Activated CD4-positive, alpha-beta T cell treated with anti-CD3 and anti-CD28 coated beads, Interleukin-2, Interleukin-4, amounts not matched to agents 100 ng/mL and 50 ng/mL, durations not matched to agents 16 hours and 8 hours (primary cell): ENCODE measurements around the gene CLDN9.

Experiments used
- DNase-seq: peaks from one replicate; pipeline ENCODE4 v3.0.0-alpha.2; 2020; ENCODE audit warnings: low spot score

The CLDN9 gene, protein sequence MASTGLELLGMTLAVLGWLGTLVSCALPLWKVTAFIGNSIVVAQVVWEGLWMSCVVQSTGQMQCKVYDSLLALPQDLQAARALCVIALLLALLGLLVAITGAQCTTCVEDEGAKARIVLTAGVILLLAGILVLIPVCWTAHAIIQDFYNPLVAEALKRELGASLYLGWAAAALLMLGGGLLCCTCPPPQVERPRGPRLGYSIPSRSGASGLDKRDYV

DNA sequence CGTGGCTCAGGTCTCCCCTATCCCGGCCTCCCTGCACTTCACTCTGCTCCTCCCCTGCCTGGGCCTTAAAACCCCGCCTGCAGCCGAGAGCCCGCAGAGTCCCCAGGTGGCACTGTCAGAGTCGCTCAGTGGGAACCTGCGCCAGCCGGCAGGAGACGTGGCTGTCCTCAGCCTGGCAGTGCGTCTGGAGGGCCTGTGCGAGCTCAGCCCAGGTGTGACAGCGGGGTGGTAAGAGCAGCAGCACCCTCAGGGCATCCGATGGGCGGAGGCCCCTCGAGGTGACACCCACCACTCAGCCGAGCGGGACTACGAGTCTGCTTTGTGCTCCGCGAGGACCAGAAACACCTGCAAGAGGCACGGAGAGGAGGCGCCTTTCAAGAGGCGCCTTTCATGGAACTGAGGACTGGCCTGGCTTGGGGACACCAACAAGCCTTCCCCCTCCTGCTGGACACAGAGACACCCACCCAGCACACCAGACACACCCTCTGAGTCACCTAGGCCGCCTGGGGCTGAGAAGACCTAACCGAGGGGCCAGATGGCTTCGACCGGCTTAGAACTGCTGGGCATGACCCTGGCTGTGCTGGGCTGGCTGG lies at the start of gene CLDN9:
CLDN9 (plus strand) TSS at position 96 of the 593 bp plus-strand sequence; CDS start at position 536, 440 bp downstream.
- DNase-seq, result no peak

DNA sequence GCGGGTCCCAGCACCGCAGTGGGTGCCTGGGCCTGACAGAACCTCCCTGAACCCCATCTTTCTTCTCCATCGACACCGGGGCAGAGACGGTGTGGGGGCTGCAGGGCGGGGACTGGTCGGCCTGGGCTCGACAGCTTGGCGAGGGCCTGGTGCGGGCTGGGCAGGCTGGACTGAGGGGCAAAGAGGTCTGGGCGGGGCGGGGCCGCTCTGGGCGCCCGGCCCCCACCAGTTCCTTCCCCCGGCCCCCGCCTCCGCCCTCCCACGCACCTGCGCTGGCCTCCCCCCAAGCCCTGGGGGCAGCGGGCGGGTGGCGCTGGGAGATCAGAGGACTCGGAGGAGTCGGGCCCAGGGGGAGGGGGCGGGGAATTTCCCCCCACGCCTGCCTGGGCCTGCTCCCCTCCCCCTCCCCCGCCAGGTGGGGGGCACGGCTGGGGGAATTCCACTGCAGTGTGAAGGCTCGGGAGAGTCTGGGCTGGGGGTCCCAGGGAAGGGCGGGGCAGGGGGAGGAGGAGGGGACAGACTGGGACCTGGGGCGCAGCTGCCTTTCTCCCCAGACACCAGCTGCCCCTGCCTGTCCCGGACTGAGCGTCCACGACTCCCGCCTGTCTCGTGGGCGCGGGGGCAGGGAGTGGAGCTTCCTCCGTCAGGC lies 49.5 kb upstream of the CLDN9 start:
- no peak for DNase-seq

DNA sequence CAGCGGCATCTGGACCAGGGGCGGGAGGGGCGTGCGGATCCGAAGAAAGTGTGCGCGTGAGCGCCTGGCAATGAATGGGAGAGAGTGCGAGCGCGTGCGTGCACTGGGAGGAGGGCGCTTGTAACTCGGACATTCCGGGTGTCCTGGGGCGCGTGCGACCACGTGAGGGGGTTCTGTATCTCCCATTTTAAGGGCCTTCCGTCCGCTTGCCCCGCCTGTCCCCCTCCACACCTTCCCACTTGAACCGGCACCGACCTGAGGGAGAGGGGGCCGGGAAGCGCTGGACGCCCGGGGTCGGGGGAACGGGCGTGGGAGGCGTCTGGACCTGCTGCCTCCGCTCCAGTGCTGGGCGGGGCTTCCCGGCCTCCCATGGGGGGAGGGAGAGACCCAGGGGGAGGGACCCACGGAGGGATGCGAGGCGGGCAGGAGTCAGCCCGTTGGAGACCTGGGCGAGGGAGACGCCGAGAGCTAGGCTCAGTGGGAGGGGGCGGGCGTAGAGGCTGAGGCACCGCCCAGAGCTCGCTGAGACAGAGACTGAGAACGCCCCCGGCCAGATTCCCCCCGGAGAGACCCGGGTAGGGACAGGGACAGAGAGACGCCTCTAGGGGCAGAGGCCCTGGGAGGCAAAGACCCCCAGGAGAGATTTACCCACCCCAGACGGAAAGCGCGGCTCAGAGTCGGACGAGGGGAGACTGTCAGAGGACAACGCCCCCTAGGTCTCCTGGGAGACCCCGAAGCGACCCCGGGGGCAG lies 48.8 kb upstream of the CLDN9 start, which contains the start of gene KREMEN2:
KREMEN2 (plus strand) TSS at position 553 of the 752 bp plus-strand sequence. CDS start 246 bp downstream, outside the sequence.
- no peak for DNase-seq

DNA sequence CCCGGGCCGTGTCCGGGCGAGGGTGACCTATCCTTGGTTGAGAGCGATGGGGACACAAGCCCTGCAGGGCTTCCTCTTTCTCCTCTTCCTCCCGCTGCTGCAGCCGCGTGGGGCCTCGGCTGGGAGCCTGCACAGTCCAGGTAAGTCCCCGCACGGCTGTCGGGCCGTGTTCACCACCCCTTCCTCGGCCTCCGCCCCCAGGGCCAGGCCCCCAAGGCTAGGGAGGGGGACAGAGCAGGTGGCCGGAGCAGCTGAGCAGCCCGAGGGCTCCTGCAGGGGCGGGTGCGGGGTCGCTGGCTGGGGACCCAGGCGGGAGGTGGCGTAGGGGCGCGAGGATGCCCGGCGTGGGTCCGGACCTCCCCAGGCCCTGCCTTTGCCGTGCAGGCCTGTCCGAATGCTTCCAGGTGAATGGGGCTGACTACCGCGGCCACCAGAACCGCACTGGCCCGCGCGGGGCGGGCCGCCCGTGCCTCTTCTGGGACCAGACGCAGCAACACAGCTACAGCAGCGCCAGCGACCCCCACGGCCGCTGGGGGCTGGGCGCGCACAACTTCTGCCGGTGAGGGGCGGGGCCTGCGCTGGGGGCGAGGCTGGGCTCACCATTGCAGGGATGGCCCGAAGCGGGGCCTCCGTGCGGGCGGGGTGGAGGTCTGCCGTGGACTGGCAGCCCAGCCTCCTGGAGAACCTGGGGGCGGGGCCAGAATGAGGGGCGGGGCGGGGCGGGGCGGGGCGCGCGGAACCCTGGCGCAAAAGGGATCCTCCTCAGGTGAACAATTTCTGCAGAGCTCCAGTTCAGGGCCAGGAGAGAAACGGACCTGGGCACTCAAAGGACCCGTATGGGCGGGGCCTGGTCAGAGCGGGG lies 48.0 kb upstream of the CLDN9 start:
- DNase-seq, result peak; percentile 62

DNA sequence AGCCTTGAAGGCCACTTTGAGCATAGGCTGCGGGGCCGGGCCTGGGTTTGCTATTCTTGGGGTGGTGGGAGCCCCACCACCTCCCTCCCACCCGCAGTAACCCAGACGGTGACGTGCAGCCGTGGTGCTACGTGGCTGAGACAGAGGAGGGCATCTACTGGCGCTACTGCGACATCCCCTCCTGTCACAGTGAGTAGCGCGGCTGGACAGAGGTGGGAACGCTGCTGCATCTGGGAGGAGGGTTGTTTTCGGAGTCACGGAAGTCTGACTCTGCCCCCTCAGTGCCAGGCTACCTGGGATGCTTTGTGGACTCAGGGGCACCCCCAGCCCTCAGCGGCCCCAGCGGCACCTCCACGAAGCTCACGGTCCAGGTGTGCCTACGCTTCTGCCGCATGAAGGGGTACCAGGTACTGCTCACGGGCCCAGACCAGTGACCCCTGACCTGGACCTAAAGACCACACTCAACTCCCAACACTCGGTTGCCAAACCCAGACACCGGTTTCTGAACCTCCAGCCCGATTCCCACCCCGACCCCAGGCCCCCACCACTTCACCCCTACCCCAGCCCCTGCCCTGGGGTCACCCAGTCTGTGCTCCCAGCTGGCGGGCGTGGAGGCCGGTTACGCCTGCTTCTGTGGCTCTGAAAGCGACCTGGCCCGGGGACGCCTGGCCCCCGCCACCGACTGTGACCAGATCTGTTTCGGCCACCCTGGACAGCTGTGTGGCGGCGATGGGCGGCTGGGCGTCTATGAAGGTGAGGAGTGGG lies 46.5 kb upstream of the CLDN9 start:
- DNase-seq, result no peak

DNA sequence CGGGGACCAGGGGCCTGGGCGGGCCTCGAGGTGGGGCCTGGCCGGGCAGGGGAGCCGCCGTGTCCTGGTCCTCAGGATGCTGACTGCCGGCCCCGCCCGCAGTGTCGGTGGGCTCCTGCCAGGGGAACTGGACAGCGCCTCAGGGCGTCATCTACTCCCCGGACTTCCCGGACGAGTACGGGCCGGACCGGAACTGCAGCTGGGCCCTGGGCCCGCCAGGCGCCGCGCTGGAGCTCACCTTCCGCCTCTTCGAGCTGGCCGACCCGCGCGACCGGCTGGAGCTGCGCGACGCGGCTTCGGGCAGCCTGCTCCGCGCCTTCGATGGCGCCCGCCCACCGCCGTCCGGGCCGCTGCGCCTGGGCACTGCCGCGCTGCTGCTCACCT lies 45.9 kb upstream of the CLDN9 start:
- DNase-seq, result no peak

DNA sequence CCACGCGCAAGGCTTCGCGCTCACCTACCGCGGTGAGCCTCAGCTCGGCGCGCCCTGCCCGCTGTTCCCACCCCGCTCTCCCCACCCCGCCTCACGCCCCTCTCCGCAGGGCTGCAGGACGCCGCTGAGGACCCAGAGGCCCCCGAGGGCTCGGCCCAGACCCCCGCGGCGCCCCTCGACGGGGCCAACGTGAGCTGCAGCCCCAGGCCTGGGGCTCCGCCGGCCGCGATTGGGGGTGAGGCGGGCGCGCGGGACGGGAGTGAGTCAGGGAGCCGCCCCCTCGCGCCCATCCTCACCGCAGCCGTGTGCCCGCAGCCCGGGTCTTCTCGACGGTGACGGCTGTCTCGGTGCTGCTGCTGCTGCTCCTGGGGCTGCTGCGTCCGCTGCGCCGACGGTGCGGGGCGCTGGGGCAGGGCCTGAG lies 45.5 kb upstream of the CLDN9 start:
- DNase-seq, result no peak

DNA sequence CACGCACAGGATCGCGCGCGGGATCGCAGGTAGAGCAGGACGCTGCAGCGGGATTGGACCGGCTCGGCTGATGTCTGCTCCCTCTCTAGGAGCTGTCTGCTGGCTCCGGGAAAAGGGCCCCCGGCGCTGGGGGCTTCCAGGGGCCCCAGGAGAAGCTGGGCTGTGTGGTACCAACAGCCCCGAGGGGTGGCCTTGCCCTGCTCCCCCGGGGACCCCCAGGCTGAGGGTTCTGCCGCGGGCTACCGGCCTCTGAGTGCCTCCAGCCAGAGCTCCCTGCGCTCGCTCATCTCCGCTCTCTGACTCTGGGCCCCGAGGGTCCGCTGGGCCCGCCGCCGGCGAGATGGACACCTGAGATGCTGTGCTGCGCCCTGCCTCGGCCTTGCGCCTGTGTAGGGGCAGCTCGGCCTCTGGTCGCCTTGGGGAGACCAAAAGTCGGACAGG lies 45.0 kb upstream of the CLDN9 start:
- DNase-seq, result no peak

DNA sequence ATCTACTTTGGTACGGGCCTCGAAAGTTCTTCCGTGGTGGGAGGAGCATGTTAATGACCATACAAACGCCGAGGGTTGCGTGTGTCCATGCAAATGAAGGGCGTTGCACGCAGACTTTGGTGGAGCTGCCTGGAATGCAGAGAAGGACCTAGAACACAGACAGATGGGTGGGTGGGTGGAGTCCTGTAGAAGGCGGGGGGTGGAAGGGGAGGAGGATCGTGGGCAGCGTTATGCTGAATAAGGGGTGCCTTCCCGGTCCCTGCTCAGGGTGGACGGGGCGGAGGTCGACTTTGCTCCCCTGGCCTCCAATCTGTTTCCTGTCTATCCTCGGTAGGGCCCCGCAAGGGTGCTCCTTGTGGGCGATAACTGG lies 44.4 kb upstream of the CLDN9 start:
- no peak for DNase-seq

DNA sequence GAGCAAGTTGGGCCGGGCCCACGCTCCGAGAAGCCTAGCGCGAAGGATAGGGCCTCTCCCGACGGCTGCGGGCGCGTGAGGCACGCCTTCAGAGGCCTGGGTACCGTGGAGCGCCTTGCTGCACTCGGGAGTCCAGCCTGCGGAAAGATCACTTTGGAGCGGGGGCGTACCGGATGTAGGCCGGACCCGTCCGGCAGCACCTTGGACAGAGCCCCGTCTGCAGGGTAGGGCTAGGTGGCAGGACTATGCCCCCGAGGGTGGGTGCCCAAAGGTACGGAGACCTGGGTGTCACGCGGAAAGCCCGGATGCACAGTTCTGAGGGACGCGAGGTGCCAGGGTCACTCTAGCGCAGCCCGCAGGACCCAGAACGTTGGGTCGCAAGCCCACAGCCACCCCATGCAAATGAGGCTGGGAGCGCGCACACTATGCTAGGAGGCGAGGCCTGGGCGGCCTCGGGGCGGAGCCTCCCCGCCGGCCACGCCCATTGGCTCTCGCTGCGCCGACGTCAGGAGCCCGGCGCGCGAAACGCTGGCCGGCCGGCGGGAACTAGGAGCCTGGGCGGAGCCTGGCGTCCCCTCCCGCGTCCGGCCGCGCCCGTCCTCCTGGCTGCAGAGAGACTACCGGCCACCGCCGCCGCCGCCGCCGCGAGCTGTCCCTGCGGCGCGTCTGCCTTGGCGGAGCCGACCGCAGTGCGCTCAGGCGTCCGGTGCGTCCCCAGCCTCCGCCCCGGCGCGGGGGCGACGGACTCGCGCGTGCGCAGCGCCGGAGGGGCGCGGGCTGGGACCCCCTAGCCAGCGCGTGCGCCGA lies 43.8 kb upstream of the CLDN9 start, which contains the start of gene PAQR4:
PAQR4 (plus strand) TSS at position 611 of the 807 bp plus-strand sequence. CDS start 327 bp downstream, outside the sequence.
- peak; percentile 90 for DNase-seq

DNA sequence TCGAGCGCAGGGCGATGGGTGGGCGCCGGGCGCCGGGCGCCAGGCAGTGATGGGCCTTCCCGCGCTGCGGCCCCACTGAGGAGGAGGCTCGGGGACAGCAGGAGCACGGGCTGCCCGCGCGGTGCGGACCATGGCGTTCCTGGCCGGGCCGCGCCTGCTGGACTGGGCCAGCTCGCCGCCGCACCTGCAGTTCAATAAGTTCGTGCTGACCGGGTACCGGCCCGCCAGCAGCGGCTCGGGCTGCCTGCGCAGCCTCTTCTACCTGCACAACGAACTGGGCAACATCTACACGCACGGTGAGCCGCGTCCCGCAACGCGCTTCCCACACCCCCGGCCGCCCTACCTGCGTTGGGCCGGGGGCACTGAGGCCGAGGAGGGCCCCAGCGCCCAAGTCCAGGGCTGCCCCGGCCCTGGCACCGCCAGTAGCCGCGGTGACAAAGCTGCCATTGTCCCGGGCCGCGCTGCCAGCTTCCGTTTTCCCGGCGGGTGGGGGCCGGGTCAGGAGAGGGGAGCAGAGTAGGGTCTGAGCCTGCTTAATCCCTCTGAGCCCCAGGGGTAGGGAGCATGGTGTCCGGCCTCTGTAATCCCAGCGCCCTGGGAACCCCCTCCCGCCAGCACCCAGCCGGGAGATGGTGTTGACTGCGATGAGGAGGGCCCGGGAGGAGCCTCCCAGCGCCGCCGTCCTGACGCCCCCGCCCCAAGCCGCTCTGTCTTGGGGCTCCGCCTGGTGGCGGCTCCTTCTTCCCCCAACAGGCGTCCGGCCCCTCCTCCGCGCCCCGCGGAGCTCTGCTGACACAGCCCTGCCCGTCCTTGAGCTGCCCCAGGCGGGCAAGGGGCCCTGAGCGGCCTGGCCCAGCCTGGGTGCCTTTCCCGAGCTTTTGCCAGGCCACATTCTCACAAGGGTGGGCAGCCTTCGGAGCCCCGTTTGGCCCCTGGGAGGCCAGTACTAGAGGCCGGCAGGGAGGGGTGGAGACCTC lies 42.9 kb upstream of the CLDN9 start:
- peak; percentile 87 for DNase-seq

DNA sequence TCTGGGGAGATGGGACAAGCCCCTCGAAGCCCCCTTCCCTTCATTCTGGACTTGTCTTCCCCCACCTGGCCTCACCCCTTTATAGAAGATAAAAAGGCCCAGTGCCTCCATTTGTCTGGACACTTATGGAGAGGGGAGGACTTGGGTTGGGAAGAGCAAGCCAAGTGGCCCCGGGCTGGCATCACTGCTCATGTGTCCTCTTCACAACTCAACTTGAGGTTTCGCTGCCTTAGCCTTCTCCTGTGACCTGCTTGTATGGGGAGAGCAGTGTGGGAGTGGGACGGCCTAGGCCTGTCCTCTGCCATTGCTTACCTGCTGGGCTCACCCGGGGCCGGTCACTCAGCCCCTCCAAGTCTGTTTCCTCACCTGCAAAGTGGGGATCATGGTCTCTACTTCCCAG lies 42.2 kb upstream of the CLDN9 start:
- no peak for DNase-seq

DNA sequence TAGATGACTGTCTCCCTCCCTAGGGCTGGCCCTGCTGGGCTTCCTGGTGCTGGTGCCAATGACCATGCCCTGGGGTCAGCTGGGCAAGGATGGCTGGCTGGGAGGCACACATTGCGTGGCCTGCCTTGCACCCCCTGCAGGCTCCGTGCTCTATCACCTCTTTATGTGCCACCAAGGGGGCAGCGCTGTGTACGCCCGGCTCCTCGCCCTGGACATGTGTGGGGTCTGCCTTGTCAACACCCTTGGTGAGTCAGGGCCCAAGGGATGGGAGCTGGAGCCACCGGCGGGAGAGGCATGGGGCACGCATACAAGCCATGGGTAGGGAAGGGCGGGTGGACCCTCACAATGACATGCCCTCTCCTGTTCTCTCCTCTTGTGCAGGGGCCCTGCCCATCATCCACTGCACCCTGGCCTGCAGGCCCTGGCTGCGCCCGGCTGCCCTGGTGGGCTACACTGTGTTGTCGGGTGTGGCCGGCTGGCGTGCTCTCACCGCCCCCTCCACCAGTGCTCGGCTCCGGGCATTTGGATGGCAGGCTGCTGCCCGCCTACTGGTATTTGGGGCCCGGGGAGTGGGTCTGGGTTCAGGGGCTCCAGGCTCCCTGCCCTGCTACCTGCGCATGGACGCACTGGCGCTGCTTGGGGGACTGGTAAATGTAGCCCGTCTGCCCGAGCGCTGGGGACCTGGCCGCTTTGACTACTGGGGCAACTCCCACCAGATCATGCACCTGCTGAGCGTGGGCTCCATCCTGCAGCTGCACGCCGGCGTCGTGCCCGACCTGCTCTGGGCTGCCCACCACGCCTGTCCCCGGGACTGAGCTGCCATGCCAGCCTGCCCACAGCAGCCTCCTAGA lies 41.4 kb upstream of the CLDN9 start:
- DNase-seq, result no peak

DNA sequence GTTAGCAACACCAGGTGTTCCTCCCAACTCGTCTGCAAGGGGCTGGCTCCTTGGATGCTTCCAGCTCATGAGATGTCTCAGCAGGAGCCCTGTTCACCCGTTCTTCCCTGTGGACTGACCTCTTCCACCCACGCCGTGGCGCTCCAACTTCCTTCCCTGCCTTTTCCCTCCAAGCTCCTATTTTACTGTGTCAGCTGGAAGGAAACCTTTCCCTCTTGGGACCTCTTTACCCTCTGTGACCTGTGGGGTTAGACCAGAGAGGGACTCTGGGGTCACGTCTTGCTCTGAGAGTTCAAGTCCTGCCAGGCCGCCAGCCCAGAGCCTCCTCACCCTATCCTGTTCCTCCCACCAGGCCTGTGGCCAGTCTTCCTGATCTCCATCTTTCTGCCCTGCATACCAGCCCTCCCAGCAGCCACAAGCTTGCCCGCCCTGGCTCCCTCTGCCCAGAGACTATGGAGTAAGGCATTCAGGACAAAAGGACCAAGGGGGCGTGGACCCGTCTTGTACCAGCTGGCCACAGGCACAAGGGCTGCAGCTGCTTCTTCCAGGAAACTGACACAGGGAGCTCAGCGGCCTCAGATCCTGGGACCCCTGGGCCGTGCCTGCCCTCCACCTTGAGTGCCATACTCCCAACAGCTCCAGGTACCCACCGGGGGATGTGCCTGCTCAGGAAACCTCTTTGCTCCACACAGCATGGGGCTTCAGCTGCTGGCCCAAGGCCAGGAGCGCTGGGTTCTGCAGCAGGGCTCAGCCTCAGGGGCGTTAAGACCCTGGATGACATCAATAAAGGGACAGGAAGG lies 40.5 kb upstream of the CLDN9 start:
- no peak for DNase-seq

DNA sequence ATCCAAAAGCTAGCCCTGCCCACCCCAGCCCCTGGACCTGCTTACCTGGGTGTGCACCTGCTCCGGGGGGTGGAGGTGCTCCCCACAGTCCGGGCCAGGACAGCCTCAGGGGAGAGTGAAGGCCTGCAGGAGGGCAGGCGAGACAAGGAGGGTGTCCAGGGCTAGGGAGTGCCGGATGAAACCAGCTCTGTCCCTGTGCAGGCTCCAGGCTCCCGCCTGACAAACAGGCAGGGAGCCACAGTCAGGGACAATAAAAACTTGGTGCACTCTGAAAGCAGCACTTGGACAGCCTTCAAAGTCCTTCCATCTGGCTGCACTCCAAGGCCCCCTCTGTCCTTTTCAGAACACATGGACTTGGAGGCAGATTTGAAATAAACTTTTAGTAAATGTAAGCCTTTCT lies 39.6 kb upstream of the CLDN9 start:
- DNase-seq, result no peak

DNA sequence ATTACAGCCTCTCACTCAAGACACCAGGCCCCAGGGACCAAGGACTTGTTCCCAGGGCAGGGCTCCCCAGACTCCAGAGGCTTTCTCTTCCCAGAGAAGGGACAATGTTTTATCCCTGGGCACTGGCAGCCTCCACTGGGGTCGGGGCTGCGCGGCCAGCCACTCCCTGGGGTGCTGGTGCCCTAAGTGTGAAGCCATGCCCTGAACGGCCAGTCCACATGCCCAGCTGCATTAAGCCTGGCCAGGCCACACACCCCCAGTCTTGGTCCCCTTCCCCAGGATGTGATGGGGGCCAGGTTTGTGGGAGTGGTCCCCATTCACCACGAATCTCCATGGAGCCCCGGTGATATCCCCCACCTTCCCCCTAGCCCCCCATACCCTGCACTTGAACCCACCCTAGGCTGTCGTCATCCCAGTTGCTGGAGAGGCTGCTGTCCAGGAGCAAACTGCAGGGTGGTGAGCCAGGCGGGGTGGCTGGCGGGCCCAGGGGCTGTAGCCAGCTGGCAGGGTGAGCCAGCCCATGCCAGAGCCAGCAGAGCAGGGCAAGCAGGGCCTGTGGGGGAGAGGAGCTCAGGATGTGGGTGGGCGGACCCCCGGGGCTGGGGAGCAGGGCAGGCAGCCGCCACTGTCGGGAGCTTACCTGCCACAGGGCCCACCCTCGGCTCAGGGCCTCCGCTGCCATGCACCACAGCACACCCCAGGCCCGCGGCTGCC lies 39.0 kb upstream of the CLDN9 start:
- no peak for DNase-seq
